ENCODE data around the gene NXPE3.
A peak's percentile ranks its signal among the peaks of the same experiment; 100 is the strongest.

The NXPE3 gene

GRCh38 chr3:101803173-101803782 lies 24.3 kb downstream of the NXPE3 start:
- peak; percentile 95 for FAIRE-seq

GRCh38 chr3:101803939-101804338 lies 24.9 kb downstream of the NXPE3 start:
- no peak for FAIRE-seq

GRCh38 chr3:101806491-101806890 lies 27.5 kb downstream of the NXPE3 start:
- FAIRE-seq, result no peak

GRCh38 chr3:101807888-101808287 lies 28.9 kb downstream of the NXPE3 start:
- FAIRE-seq, result no peak

GRCh38 chr3:101809178-101810021 lies 30.4 kb downstream of the NXPE3 start:
- peak; percentile 80 for FAIRE-seq

- FAIRE-seq, result no peak
These were observed 31.0 kb downstream of the NXPE3 start for GRCh38 chr3:101810022-101810418.

GRCh38 chr3:101811875-101812274 lies 32.9 kb downstream of the NXPE3 start:
- FAIRE-seq, result no peak

- FAIRE-seq, result no peak
These were observed 33.9 kb downstream of the NXPE3 start for GRCh38 chr3:101812895-101813294.

- FAIRE-seq, result peak; percentile 97
These were observed 34.9 kb downstream of the NXPE3 start for GRCh38 chr3:101813817-101814440.

GRCh38 chr3:101814835-101815234 lies 35.8 kb downstream of the NXPE3 start:
- FAIRE-seq, result no peak

GRCh38 chr3:101816215-101817149 lies 37.5 kb downstream of the NXPE3 start:
- FAIRE-seq, result no peak

- FAIRE-seq, result no peak
These were observed 39.0 kb downstream of the NXPE3 start for GRCh38 chr3:101817992-101818391.

- FAIRE-seq, result no peak
These were observed 40.7 kb downstream of the NXPE3 start for GRCh38 chr3:101819649-101820206.

GRCh38 chr3:101821503-101821902 lies 42.5 kb downstream of the NXPE3 start:
- FAIRE-seq, result no peak

GRCh38 chr3:101823525-101823924 lies 44.5 kb downstream of the NXPE3 start:
- no peak for FAIRE-seq

GRCh38 chr3:101824702-101825101 lies 45.7 kb downstream of the NXPE3 start:
- FAIRE-seq, result no peak

- FAIRE-seq, result no peak
These were observed 47.0 kb downstream of the NXPE3 start for GRCh38 chr3:101825904-101826445.

- peak; percentile 3 for FAIRE-seq
These were observed 48.5 kb downstream of the NXPE3 start for GRCh38 chr3:101827211-101828174.

- FAIRE-seq, result no peak
These were observed 49.3 kb downstream of the NXPE3 start for GRCh38 chr3:101828276-101828675.

- no peak for FAIRE-seq
These were observed 49.9 kb downstream of the NXPE3 start for GRCh38 chr3:101828691-101829436.

Data from G401.6 (cell line).